Measurements from ENCODE around the gene SPP1.

The SPP1 gene

GRCh38 chr4:87985097-87985886 lies 9.8 kb downstream of the SPP1 start:
- H2BK120ac ChIP-seq (ENCODE audit: low read depth, low read length) = no peak overlapping the region
- no peaks in the 10 kb centered on the region for H3K9me3 ChIP-seq (ENCODE audit: control insufficient read depth, low read length)
- no peak overlapping the region for H3K4ac ChIP-seq (ENCODE audit: low read depth in 1 of 2, low read length in 2 of 2)
- H3K23ac ChIP-seq (ENCODE audit: low read length in 2 of 2) = no peak overlapping the region
- H2AFZ ChIP-seq (ENCODE audit: low read depth, low read length) = no peak overlapping the region
- H2AK5ac ChIP-seq (ENCODE audit: low read length, severe bottlenecking) = no peak overlapping the region
- H2BK12ac ChIP-seq (ENCODE audit: low read length in 2 of 2) = no peak overlapping the region
- no peak overlapping the region for H4K91ac ChIP-seq (ENCODE audit: low read length)
- 20% methylated on average over 1 of the region's 1 CpG for WGBS
- no peaks in the 10 kb centered on the region for H3K27me3 ChIP-seq (ENCODE audit: control insufficient read depth in 1 of 2, insufficient read depth in 1 of 2, low read length in 2 of 2)
- no peak overlapping the region for H2BK15ac ChIP-seq (ENCODE audit: low read depth, poor library complexity, severe bottlenecking)
- DNase-seq = peak; percentile 64
- H3K14ac ChIP-seq (ENCODE audit: low read length in 2 of 2) = no peak overlapping the region
- H3K9ac ChIP-seq (ENCODE audit: low read length) = no peak overlapping the region
- H3K79me1 ChIP-seq (replicated peaks; ENCODE audit: low read length, poor library complexity, severe bottlenecking) = peaks cover 2% of the 10 kb centered on the region
- H3K27ac ChIP-seq (ENCODE audit: low read length, poor library complexity, severe bottlenecking) = peak overlapping the region; percentile 83
- peak overlapping the region; percentile 53 for H4K8ac ChIP-seq (ENCODE audit: low read length)
- peaks cover 8% of the 10 kb centered on the region for H3K4me1 ChIP-seq (ENCODE audit: control insufficient read depth, insufficient read depth, low read depth, low read length)
- no peak overlapping the region for H3K4me3 ChIP-seq (ENCODE audit: insufficient read depth in 1 of 2, low read depth in 1 of 2, low read length in 2 of 2)
- H3K36me3 ChIP-seq (ENCODE audit: control insufficient read depth in 1 of 2, insufficient read depth in 2 of 2, low read depth in 1 of 2, low read length in 2 of 2) = peaks cover 0 to 8% of the 10 kb centered on the region in 2 experiments
- no peak overlapping the region for H2BK5ac ChIP-seq (ENCODE audit: low read depth, low read length, poor library complexity, severe bottlenecking)
- H3K4me2 ChIP-seq (ENCODE audit: low read length, poor library complexity, severe bottlenecking) = no peak overlapping the region
- no peak overlapping the region for H3K18ac ChIP-seq (ENCODE audit: low read depth in 1 of 2, low read length in 2 of 2)

GRCh38 chr4:87985887-87986200 lies 10.3 kb downstream of the SPP1 start:
- WGBS = 33% methylated on average over 1 of the region's 4 CpGs

GRCh38 chr4:87986508-87986907 lies 11.0 kb downstream of the SPP1 start:
- 93% methylated on average over 6 of the region's 9 CpGs for WGBS
- Histone ChIP-seq H3K9me3 (ENCODE audit: control insufficient read depth, low read length) (no peaks in the 10 kb centered on the region), H2BK12ac (ENCODE audit: low read length in 2 of 2) (no peak overlapping the region), H2AFZ (ENCODE audit: low read depth, low read length) (no peak overlapping the region), H2BK15ac (ENCODE audit: low read depth, poor library complexity, severe bottlenecking) (no peak overlapping the region), H3K4me1 (ENCODE audit: control insufficient read depth, insufficient read depth, low read depth, low read length) (peaks cover 8% of the 10 kb centered on the region), H3K4me3 (ENCODE audit: insufficient read depth in 1 of 2, low read depth in 1 of 2, low read length in 2 of 2) (no peak overlapping the region), H3K4ac (ENCODE audit: low read depth in 1 of 2, low read length in 2 of 2) (no peak overlapping the region), H3K14ac (ENCODE audit: low read length in 2 of 2) (no peak overlapping the region), H4K8ac (ENCODE audit: low read length) (no peak overlapping the region), H3K79me1 (replicated peaks; ENCODE audit: low read length, poor library complexity, severe bottlenecking) (peaks cover 2% of the 10 kb centered on the region), H3K27me3 (ENCODE audit: control insufficient read depth in 1 of 2, insufficient read depth in 1 of 2, low read length in 2 of 2) (no peaks in the 10 kb centered on the region), H2AK5ac (ENCODE audit: low read length, severe bottlenecking) (no peak overlapping the region), H4K91ac (ENCODE audit: low read length) (no peak overlapping the region), H3K27ac (ENCODE audit: low read length, poor library complexity, severe bottlenecking) (no peak overlapping the region), H3K4me2 (ENCODE audit: low read length, poor library complexity, severe bottlenecking) (no peak overlapping the region), H3K36me3 (ENCODE audit: control insufficient read depth in 1 of 2, insufficient read depth in 2 of 2, low read depth in 1 of 2, low read length in 2 of 2) (peaks cover 0 to 5% of the 10 kb centered on the region in 2 experiments), H3K9ac (ENCODE audit: low read length) (no peak overlapping the region), H2BK120ac (ENCODE audit: low read depth, low read length) (no peak overlapping the region), H3K23ac (ENCODE audit: low read length in 2 of 2) (no peak overlapping the region), H2BK5ac (ENCODE audit: low read depth, low read length, poor library complexity, severe bottlenecking) (no peak overlapping the region), H3K18ac (ENCODE audit: low read depth in 1 of 2, low read length in 2 of 2) (no peak overlapping the region)
- DNase-seq = no peak

More at GRCh38 chr4:87985887-87986200, 10.3 kb downstream of the SPP1 start:
- H4K91ac ChIP-seq (ENCODE audit: low read length) = no peak overlapping the region
- no peak overlapping the region for H3K23ac ChIP-seq (ENCODE audit: low read length in 2 of 2)
- H2AK5ac ChIP-seq (ENCODE audit: low read length, severe bottlenecking) = no peak overlapping the region
- no peak overlapping the region for H3K9ac ChIP-seq (ENCODE audit: low read length)
- H3K27ac ChIP-seq (ENCODE audit: low read length, poor library complexity, severe bottlenecking) = peak overlapping the region; percentile 83
- H3K27me3 ChIP-seq (ENCODE audit: control insufficient read depth in 1 of 2, insufficient read depth in 1 of 2, low read length in 2 of 2) = no peaks in the 10 kb centered on the region
- no peaks in the 10 kb centered on the region for H3K9me3 ChIP-seq (ENCODE audit: control insufficient read depth, low read length)
- no peak overlapping the region for H3K4me2 ChIP-seq (ENCODE audit: low read length, poor library complexity, severe bottlenecking)
- H2BK12ac ChIP-seq (ENCODE audit: low read length in 2 of 2) = no peak overlapping the region
- no peak overlapping the region for H2BK120ac ChIP-seq (ENCODE audit: low read depth, low read length)
- H3K18ac ChIP-seq (ENCODE audit: low read depth in 1 of 2, low read length in 2 of 2) = no peak overlapping the region
- H3K4me1 ChIP-seq (ENCODE audit: control insufficient read depth, insufficient read depth, low read depth, low read length) = peaks cover 8% of the 10 kb centered on the region
- H2BK5ac ChIP-seq (ENCODE audit: low read depth, low read length, poor library complexity, severe bottlenecking) = no peak overlapping the region
- peaks cover 2% of the 10 kb centered on the region for H3K79me1 ChIP-seq (replicated peaks; ENCODE audit: low read length, poor library complexity, severe bottlenecking)
- no peak overlapping the region for H3K4ac ChIP-seq (ENCODE audit: low read depth in 1 of 2, low read length in 2 of 2)
- no peak overlapping the region for H3K4me3 ChIP-seq (ENCODE audit: insufficient read depth in 1 of 2, low read depth in 1 of 2, low read length in 2 of 2)
- no peak overlapping the region for H2AFZ ChIP-seq (ENCODE audit: low read depth, low read length)
- H3K14ac ChIP-seq (ENCODE audit: low read length in 2 of 2) = no peak overlapping the region
- H3K36me3 ChIP-seq (ENCODE audit: control insufficient read depth in 1 of 2, insufficient read depth in 2 of 2, low read depth in 1 of 2, low read length in 2 of 2) = peaks cover 0 to 8% of the 10 kb centered on the region in 2 experiments
- DNase-seq = no peak
- H4K8ac ChIP-seq (ENCODE audit: low read length) = no peak overlapping the region
- no peak overlapping the region for H2BK15ac ChIP-seq (ENCODE audit: low read depth, poor library complexity, severe bottlenecking)

- H3K9me3 ChIP-seq (ENCODE audit: control insufficient read depth, low read length) = no peaks in the 10 kb centered on the region
- no peak overlapping the region for H4K91ac ChIP-seq (ENCODE audit: low read length)
- no peak overlapping the region for H3K23ac ChIP-seq (ENCODE audit: low read length in 2 of 2)
- no peaks in the 10 kb centered on the region for H3K36me3 ChIP-seq (ENCODE audit: control insufficient read depth in 1 of 2, insufficient read depth in 2 of 2, low read depth in 1 of 2, low read length in 2 of 2)
- no peak overlapping the region for H2AK5ac ChIP-seq (ENCODE audit: low read length, severe bottlenecking)
- H3K4me1 ChIP-seq (ENCODE audit: control insufficient read depth, insufficient read depth, low read depth, low read length) = peaks cover 5% of the 10 kb centered on the region
- H3K18ac ChIP-seq (ENCODE audit: low read depth in 1 of 2, low read length in 2 of 2) = no peak overlapping the region
- H2BK120ac ChIP-seq (ENCODE audit: low read depth, low read length) = no peak overlapping the region
- H2BK15ac ChIP-seq (ENCODE audit: low read depth, poor library complexity, severe bottlenecking) = no peak overlapping the region
- H2BK5ac ChIP-seq (ENCODE audit: low read depth, low read length, poor library complexity, severe bottlenecking) = no peak overlapping the region
- H4K8ac ChIP-seq (ENCODE audit: low read length) = peak overlapping the region; percentile 64
- no peaks in the 10 kb centered on the region for H3K79me1 ChIP-seq (replicated peaks; ENCODE audit: low read length, poor library complexity, severe bottlenecking)
- no peak overlapping the region for H3K4me2 ChIP-seq (ENCODE audit: low read length, poor library complexity, severe bottlenecking)
- H3K4me3 ChIP-seq (ENCODE audit: insufficient read depth in 1 of 2, low read depth in 1 of 2, low read length in 2 of 2) = no peak overlapping the region
- no peak overlapping the region for H2AFZ ChIP-seq (ENCODE audit: low read depth, low read length)
- no peak overlapping the region for H3K27ac ChIP-seq (ENCODE audit: low read length, poor library complexity, severe bottlenecking)
- no peak overlapping the region for H3K9ac ChIP-seq (ENCODE audit: low read length)
- H3K14ac ChIP-seq (ENCODE audit: low read length in 2 of 2) = no peak overlapping the region
- 89% methylated on average over 3 of the region's 4 CpGs for WGBS
- H3K27me3 ChIP-seq (ENCODE audit: control insufficient read depth in 1 of 2, insufficient read depth in 1 of 2, low read length in 2 of 2) = no peaks in the 10 kb centered on the region
- H3K4ac ChIP-seq (ENCODE audit: low read depth in 1 of 2, low read length in 2 of 2) = no peak overlapping the region
- peak overlapping the region in 1 of 2 experiments; percentile 77 for H2BK12ac ChIP-seq (ENCODE audit: low read length in 2 of 2)
- no peak for DNase-seq
Observed at GRCh38 chr4:87989765-87990164, 14.3 kb downstream of the SPP1 start.

Measured in mesenchymal stem cell (in vitro differentiated cells and primary cell).